Mammary epithelial cell (primary cell): Measurements from ENCODE around the gene PLCH1.

Experiments used
- EZH2 ChIP-seq: IDR thresholded peaks from 2 replicates; pipeline ENCODE4 v1.6.1; 2012; ENCODE audit warnings: low read length, inconsistent platforms, borderline replicate concordance
- TF ChIP-seq, protein P1 (sequence below), 2 donors: IDR thresholded peaks in 1 of 2; conservative IDR thresholded peaks in 1 of 2; 2 replicates each; pipeline ENCODE4 v1.5.1; 2011 to 2012; ENCODE audit warnings: inconsistent platforms in 2 of 2, low read length in 2 of 2, mild to moderate bottlenecking in 2 of 2, control low read depth in 1 of 2, low read depth in 1 of 2; ENCODE audit not compliant: insufficient read depth in 1 of 2; ENCODE audit errors: extremely low read depth in 1 of 2

DNA sequence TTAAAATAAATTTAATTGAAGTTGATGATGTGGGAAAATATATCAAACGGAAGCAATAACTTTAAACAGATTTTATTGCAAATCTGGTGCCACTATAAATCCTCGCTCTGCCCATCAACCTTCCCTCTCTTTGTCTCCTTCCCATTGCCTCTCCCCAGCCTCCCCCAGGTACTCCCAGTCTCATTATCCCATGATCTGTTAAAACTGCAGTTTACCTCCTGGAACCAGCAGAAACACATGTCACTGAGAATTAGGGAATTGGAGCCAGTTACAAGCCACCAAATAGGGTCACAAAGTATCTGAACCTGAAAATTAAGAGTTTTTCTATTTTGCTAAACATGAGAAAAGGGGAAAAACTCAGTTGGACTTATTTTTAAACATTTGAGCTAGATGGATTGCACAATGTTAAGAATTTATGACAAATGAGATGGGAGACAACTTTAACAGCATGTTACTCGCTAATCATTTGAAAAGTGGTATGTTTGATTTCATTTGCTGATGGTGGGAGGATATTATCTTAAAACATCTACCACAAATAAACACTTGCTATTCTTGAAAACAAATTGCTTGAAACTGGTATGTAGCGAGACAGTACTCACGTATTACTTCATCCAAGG is 2.4 kb downstream of the PLCH1 start:
- TF ChIP-seq, protein P1, sequence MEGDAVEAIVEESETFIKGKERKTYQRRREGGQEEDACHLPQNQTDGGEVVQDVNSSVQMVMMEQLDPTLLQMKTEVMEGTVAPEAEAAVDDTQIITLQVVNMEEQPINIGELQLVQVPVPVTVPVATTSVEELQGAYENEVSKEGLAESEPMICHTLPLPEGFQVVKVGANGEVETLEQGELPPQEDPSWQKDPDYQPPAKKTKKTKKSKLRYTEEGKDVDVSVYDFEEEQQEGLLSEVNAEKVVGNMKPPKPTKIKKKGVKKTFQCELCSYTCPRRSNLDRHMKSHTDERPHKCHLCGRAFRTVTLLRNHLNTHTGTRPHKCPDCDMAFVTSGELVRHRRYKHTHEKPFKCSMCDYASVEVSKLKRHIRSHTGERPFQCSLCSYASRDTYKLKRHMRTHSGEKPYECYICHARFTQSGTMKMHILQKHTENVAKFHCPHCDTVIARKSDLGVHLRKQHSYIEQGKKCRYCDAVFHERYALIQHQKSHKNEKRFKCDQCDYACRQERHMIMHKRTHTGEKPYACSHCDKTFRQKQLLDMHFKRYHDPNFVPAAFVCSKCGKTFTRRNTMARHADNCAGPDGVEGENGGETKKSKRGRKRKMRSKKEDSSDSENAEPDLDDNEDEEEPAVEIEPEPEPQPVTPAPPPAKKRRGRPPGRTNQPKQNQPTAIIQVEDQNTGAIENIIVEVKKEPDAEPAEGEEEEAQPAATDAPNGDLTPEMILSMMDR (conservative IDR thresholded peaks at IDR 0.05 in 1 of 2, IDR thresholded peaks at IDR 0.05 in 1 of 2; ENCODE audit: extremely low read depth in 1 of 2, insufficient read depth in 1 of 2, low read depth in 1 of 2, low read length in 2 of 2) = no peak
- TF ChIP-seq EZH2 = no peak
